ENCODE results near the gene MRO.
"Not testable (repeated sequence)": the region's sequence is repeated elsewhere in the genome, so short reads cannot be mapped to it uniquely, and the experiment has no call there.

Gene MRO

GRCh38 chr18:50836521-50836957 is 16.7 kb upstream of the MRO start:
- no peak for DNase-seq (ENCODE audit: low read depth in 4 of 4, low spot score in 1 of 4)

DNA sequence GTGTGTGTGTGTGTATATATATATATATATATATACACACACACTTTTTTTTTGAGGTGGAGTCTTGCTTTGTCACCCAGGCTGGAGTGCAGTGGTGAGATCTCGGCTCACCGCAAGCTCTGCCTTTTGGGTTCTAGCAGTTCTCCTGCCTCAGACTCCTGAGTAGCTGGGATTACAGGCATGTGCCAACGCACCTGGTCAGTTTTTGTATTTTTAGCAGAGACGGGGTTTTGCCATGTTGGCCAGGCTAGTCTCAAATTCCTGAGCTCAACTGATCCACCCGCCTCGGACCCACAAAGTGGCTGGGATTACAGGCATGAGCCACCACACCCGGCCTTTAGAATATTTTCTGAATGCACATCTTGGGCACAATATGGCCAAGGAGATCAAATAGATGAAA is 13.7 kb upstream of the MRO start:
- DNase-seq (ENCODE audit: low read depth in 4 of 4, low spot score in 1 of 4): not testable (repeated sequence)

DNA sequence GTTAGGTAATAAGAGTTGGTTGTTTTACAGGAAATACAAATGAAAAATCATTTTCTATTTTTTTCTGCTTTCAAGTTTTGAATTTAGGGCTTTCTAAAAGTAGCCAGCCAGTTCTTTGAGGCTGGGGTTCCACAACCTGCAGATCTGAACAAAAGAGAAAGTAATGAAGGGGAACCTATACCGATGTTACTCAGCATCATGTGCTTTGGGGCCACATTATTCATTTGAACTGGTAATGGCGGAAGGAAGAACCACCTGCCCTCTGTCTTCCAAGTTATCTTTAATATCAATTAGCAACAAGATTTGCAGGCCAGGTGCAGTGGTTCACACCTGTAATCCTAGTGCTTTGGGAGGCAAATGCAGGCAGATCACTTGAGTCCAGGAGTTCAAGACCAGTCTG is 12.9 kb upstream of the MRO start:
- DNase-seq (ENCODE audit: low read depth in 4 of 4, low spot score in 1 of 4): no peak

DNA sequence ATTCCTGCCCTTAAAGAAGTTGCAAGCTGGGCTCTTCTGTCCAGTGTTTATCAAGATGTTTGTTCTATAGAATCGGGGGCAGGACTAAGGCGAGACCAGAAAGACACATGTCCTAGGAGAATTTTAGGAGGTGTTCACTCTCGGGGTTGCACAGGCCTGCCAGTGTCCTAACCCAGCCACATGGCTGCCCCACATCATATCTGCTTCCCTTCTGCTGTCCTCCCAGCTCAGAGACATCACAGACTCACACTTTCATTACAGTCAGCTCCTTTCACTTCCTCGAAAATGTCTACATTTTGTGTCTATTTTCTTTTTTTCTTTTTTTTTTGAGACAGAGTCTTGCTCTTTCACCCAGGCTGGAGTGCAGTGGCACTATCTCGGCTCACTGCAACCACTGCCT is 10.7 kb upstream of the MRO start:
- DNase-seq (ENCODE audit: low read depth in 4 of 4, low spot score in 1 of 4): no peak

GRCh38 chr18:50829644-50830043 is 9.8 kb upstream of the MRO start:
- DNase-seq (ENCODE audit: low read depth in 4 of 4, low spot score in 1 of 4): no peak

- no peak for DNase-seq (ENCODE audit: low read depth in 4 of 4, low spot score in 1 of 4)
Observed at GRCh38 chr18:50826027-50826426, 6.2 kb upstream of the MRO start.

DNA sequence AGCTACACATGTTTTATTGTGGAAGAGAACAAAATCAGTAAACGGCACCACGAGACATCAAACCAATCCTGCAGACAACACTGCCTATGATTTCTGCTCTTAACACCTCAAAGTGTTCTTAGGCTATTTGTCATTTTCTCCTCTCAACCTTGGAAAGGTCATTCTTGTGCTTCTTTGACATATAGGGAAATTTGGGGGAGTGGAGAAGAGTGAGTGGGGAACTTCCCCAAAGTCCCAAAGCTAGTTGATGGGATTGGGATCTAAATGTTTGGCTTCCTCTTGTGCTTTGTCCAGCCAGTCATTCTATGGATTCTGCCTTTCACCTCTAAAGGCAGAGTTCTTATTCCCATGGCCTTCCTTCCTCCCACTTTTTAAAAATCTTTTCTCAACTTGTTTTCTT is 5.8 kb upstream of the MRO start:
- no peak for DNase-seq (ENCODE audit: low read depth in 4 of 4, low spot score in 1 of 4)

DNA sequence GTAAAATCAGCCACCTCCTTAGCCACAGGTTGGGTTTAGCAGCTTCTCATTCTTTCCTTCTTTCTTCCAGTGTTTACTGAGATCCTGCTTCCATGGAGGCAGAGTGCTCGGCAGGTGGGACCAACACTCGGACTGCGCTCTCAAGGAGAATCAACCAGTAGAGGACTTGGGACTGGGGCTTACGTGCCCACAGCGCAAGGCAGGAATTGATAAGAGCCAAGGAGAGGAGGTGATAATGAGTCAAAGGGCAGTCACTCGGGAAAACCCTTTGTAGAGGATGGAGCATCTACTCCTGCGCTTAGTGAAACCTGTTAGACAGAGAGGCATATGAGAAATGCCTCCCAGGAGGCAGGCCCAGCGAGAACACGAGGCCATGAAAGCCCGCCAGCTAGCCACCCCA is 2.9 kb upstream of the MRO start:
- no peak for DNase-seq (ENCODE audit: low read depth in 4 of 4, low spot score in 1 of 4)

- DNase-seq (ENCODE audit: low read depth in 4 of 4, low spot score in 1 of 4): no peak
Observed at GRCh38 chr18:50820901-50821520, 1.2 kb upstream of the MRO start.

DNA sequence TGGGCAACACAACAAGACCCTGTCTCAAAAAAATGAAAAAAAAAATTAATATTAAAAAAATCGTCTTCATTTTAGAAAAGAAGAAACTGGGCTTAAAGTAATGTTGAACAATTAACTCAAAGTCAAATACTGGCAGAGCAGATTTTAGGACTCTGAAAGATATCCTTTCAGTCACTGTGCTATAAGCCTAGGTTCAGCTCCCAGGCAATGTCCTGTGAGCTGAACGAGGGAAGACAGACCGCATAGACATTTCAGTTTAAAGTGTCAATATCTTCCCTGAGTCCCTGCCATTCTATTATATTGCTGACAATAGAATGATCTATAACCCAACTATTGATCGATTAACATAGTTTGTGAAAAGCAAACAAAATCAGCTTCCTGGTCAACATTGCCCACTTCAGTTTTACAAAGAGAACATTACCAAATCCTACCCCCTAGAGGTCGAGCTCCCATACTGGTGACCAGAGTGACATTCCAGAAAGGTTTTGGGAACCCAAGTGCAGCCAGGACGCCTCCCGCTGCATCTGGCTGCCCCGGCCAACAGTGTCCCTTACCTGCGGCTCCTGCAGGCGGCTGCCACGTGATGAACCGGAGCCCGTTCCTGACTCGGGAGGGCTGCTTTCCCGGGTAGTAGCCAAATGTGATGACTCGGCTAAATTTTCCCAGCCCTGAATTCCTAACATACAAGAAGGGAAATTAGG is 639 bp downstream of the MRO start:
- no peak for DNase-seq (ENCODE audit: low read depth in 4 of 4, low spot score in 1 of 4)

GRCh38 chr18:50816419-50817166 is 3.2 kb downstream of the MRO start:
- no peak for DNase-seq (ENCODE audit: low read depth in 4 of 4, low spot score in 1 of 4)

- no peak for DNase-seq (ENCODE audit: low read depth in 4 of 4, low spot score in 1 of 4)
Observed at GRCh38 chr18:50814395-50814794, 5.4 kb downstream of the MRO start.

DNA sequence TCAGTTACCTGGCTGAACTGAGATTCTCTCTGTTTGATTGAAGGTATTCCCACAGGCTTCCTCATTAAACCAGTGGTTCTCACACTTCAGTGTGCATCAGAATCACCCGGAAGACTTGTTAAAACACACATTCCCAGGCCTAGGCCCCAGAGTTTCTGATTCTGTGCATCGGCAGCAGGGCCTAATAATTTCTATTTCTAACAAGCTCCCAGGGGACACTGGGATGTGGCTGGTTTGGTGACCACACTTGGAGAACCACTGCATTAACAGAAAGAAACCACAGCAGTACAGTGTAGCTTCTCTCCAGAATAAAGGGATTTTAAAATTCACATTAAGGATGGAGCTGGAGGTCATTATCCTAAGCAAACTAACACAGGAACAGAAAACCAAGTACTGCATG is 6.5 kb downstream of the MRO start:
- DNase-seq (ENCODE audit: low read depth in 4 of 4, low spot score in 1 of 4): no peak

DNA sequence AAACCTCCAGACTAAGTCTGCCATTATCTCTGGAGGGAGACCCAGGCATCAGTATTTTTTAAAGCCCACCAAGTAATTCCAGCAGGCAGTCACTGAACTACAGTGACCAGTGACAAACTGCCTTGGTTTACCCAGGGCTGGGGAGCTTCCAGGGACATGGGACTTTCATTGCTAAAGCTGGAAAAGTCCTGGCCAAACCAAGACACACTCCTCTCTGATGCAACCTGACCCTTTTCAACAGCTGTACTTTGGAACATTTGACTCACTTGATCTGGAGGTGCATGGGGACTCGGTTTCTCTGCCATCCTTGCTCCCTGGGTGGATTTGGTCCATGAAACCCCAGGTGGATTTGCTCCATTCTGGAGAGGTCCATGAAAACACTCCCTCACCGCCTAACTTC is 7.0 kb downstream of the MRO start:
- no peak for DNase-seq (ENCODE audit: low read depth in 4 of 4, low spot score in 1 of 4)

GRCh38 chr18:50807176-50807575 is 12.6 kb downstream of the MRO start:
- no peak for DNase-seq (ENCODE audit: low read depth in 4 of 4, low spot score in 1 of 4)

- DNase-seq (ENCODE audit: low read depth in 4 of 4, low spot score in 1 of 4): no peak
Observed at GRCh38 chr18:50806208-50806616, 13.6 kb downstream of the MRO start.

DNA sequence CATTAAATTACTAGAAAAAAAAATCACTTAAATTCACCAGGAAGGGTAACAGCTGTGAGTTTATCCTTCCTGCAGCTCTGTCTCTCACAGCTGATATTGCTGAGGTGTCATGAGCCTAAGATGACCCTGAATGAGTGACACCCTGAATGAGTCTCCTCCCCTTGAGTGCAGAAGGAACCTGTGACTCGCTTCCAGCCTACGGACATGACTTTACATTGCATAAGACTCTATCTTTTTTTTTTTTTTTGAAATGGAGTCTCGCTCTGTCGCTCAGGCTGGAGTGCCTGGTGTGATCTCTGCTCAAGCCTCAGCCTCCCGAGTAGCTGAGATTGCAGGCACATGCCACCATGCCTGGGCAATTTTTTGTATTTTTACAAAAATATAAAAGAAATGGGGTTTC is 14.1 kb downstream of the MRO start:
- no peak for DNase-seq (ENCODE audit: low read depth in 4 of 4, low spot score in 1 of 4)

GRCh38 chr18:50803592-50803991 is 16.2 kb downstream of the MRO start:
- no peak for DNase-seq (ENCODE audit: low read depth in 4 of 4, low spot score in 1 of 4)

GRCh38 chr18:50802141-50802540 is 17.7 kb downstream of the MRO start:
- DNase-seq (ENCODE audit: low read depth in 4 of 4, low spot score in 1 of 4): no peak

- no peak for DNase-seq (ENCODE audit: low read depth in 4 of 4, low spot score in 1 of 4)
Observed at GRCh38 chr18:50797142-50797541, 22.7 kb downstream of the MRO start.

DNA sequence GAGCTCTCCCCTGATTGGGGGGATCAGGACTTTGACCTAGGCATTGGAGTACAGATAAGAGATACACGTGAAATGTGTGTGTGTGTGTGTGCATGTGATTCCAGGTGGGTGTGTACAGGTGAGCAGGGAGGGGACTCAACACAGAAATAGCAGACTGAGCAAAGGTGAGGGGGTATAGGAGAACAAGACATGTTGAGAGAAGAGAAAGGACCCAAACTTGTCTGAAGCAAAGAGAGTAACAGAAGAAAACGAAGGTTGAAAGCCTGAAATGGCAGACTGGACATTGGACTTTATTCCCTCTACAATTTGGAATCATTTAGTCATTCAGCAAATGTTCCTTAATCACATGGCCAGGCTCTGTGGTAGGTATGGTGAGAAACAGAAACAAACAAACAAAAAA is 23.3 kb downstream of the MRO start:
- no peak for DNase-seq (ENCODE audit: low read depth in 4 of 4, low spot score in 1 of 4)
